Aorta (tissue), 5 donors: Measurements from ENCODE around the gene PTPRS. TPM values are rescaled to one million over a fixed set of nuclear protein-coding genes. Genes with fewer than 3 reads are reported as not detected.

Experiments used
- ATAC-seq: fragments of 200-7000 bp; cut with Tn5 transposase; one replicate; pipeline ENCODE4 v1.9.1; 2022; ENCODE audit warnings: moderate library complexity; ENCODE audit not compliant: low FRiP score
- DNase-seq, 2 donors: peaks; one replicate each; pipeline ENCODE4 v3.0.0-alpha.2; 2020
- H3K27ac ChIP-seq, 2 donors: one replicate each; pipeline ENCODE4 v1.5.1; 2013; ENCODE audit warnings: low read length in 2 of 2, mild to moderate bottlenecking in 2 of 2, moderate library complexity in 2 of 2, control low read depth in 1 of 2, inconsistent platforms in 1 of 2, low read depth in 1 of 2
- H3K27me3 ChIP-seq, 2 donors: one replicate each; pipeline ENCODE4 v1.6.1; 2013; ENCODE audit warnings: control low read depth in 1 of 2, low read length in 1 of 2, mild to moderate bottlenecking in 1 of 2, moderate library complexity in 1 of 2; ENCODE audit not compliant: insufficient read depth in 2 of 2, control insufficient read depth in 1 of 2
- H3K36me3 ChIP-seq, 2 donors: one replicate each; pipeline ENCODE4 v1.6.1; 2013; ENCODE audit warnings: control low read depth in 1 of 2, low read length in 1 of 2, mild to moderate bottlenecking in 1 of 2; ENCODE audit not compliant: insufficient read depth in 2 of 2, control insufficient read depth in 1 of 2
- H3K4me1 ChIP-seq, 2 donors: one replicate each; pipeline ENCODE4 v1.6.1; 2013; ENCODE audit warnings: low read length in 2 of 2, control low read depth in 1 of 2, mild to moderate bottlenecking in 1 of 2, moderate library complexity in 1 of 2; ENCODE audit not compliant: insufficient read depth in 2 of 2, control insufficient read depth in 1 of 2
- H3K4me3 ChIP-seq, 2 donors: one replicate each; pipeline ENCODE4 v1.5.1; 2013; ENCODE audit warnings: low read length in 2 of 2, control low read depth in 1 of 2, mild to moderate bottlenecking in 1 of 2
- H3K9me3 ChIP-seq: one replicate; pipeline ENCODE4 v1.6.1; 2013; ENCODE audit warnings: mild to moderate bottlenecking, low read length; ENCODE audit not compliant: control insufficient read depth
- WGBS, 2 donors: extraction: QIAGEN DNeasy Blood & Tissue Kit; methylation state at CpG; one replicate each; pipeline ENCODE4 v1.1.7; 2013; 5-methylcytosine and 5-hydroxymethylcytosine counted together
- intact Hi-C, 2 donors: fragments of 100-400 bp; cut with DNase I; formaldehyde crosslinking; loops; one replicate each; pipeline versions ENCODE4 v1.14.2 to v1.15.0; 2022
- polyA plus RNA-seq, 2 donors: library from polyadenylated mRNA; stranded (reverse); fragments of 200-250 nt; gene quantifications; one replicate each; pipeline ENCODE4 v1.2.3, GENCODE V29; 2013
- total RNA-seq, 2 donors: library from RNA; stranded (reverse); fragmentation: NEBNext Ultra II Directional; extraction: Animal tissue kit (Norgen Biotek cat#: 25700); gene quantifications; one replicate each; pipeline ENCODE4 v1.2.1, GENCODE V29; 2021
- donor health status: healthy with polysubstance abuse.
- donor health status: Bipolar disorder and iron deficiency.
- donor health status: DM: no; HTN: no; CAD: no.
- donor health status: DM: no; HTN: no; CAD: no.
- donor health status: DM: yes; HTN: yes; CAD: no.

The PTPRS gene
- total and polyA plus RNA-seq, 4 donors, result 3.4 to 220 (median 74.7) TPM

GRCh38 chr19:5309438-5310204 is 31.0 kb downstream of the PTPRS start:
- peak; percentile 53 for ATAC-seq
- Histone ChIP-seq H3K4me3 (no peak overlapping the region), H3K27me3 (no peaks in the 10 kb centered on the region), H3K36me3 (no peaks in the 10 kb centered on the region), H3K27ac (no peak overlapping the region), H3K9me3 (no peaks in the 10 kb centered on the region), H3K4me1 (no peaks in the 10 kb centered on the region)
- intact Hi-C loops, result no loop called here
- DNase-seq, result no peak
- WGBS, 2 donors, result 52 to 53% methylated on average over 17 of the region's 17 CpGs

DNA sequence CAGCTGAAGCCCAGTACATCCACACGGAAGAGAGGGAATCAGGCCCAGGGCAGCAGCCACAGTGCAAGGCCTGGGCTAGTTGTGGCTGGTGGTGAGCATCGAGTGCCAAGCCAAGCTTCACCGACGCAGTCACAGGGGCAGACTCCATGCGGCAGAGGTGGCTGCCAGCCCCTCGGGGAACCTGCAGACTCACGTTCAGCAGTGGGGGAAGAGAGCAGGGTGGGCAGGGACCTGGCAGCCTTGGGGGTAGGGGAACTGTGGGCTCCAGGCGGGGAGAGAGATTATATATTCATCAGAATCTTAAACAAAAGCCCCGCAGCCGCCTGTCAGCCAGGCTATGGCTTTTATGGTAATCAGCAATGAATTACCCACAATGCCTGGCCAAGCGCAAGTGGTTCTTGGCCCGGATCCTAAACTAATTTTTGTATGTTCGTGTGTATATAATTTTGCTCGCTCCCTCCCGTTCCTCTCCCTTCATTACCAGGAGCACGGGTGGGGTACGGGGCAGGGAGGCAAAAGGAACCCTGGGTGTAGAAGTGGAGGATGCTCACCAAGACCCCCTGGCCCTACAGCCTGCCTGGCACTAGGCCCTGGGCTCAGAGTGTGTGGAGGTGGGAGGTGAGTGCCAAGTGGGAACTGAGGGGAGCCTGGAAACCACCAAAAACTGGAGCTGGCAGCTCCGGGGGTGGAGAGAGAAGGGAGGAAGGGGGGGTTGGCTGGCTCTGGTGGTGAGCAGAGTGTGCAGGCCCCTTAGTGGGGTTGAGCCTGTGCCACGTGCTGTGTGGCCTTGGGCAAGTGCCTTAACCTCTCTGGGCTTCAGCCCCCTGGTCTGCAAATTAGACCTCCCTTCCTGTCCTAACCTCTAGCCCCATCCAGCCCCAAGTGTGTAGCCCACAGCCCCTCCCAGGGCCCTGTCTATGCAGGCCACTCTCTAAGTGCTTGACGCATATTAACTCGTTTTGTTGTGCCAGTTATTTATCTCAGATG is 31.9 kb downstream of the PTPRS start:
- Histone ChIP-seq H3K9me3 (no peaks in the 10 kb centered on the region), H3K4me3 (no peak overlapping the region), H3K4me1 (no peaks in the 10 kb centered on the region), H3K36me3 (no peaks in the 10 kb centered on the region), H3K27ac (peak overlapping the region in 1 of 2 donors; percentile 55), H3K27me3 (no peaks in the 10 kb centered on the region)
- intact Hi-C loops, result no loop called here
- peak; percentile 91 for ATAC-seq
- DNase-seq, result peak; percentile 86 to 91
- WGBS, 2 donors, result 5 to 10% methylated on average over 21 of the region's 21 CpGs

- Histone ChIP-seq H3K27ac (no peak overlapping the region), H3K4me3 (no peak overlapping the region), H3K9me3 (no peaks in the 10 kb centered on the region), H3K4me1 (no peaks in the 10 kb centered on the region), H3K27me3 (no peaks in the 10 kb centered on the region), H3K36me3 (no peaks in the 10 kb centered on the region)
- 96% methylated on average over 19 of the region's 19 CpGs for WGBS, 2 donors
- intact Hi-C loops, result no loop called here
- DNase-seq, result no peak
- no peak for ATAC-seq
Observed at GRCh38 chr19:5307655-5308054, 33.0 kb downstream of the PTPRS start.

DNA sequence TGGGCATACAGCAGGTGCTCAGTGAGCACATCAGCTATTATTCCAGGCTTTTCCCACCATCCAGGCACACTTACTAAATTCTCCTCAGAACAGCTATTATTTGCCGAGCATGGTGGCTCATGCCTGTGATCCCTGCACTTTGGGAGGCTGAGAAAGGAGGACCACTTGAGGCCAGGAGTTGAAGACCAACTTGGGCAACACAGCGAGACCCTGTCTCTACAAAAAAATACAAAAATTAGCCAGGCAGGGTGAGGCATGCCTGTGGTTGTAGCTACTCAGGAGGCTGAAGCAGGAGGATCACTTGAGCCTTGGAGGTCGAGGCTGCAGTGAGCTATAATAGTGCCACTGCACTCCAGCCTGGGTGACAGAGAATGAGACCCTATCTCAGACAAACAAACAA is 35.4 kb downstream of the PTPRS start:
- no peaks in the 10 kb centered on the region for H3K36me3 ChIP-seq
- WGBS, 2 donors, result 91 to 96% methylated on average over 3 of the region's 3 CpGs

DNA sequence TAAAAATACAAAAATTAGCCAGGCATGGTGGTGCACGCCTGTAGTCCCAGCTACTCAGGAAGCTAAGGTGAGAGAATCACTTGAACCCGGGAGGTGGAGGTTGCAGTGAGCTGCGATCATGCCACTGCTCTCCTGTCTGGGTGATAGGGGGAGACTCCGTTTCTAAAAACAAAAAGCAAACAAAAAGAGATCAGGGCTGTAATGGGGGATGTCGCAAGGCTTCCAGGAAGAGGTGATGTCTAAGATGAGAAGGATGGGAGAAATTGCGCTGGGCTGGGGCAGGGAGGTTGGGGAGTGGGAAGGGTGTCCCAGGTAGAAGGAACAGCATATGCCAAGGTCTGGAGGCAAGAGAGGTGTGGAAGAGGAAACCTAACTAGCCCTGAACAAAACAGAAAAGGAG is 36.1 kb downstream of the PTPRS start:
- Histone ChIP-seq H3K36me3 (no peaks in the 10 kb centered on the region), H3K9me3 (no peaks in the 10 kb centered on the region), H3K27ac (no peak overlapping the region), H3K4me1 (no peaks in the 10 kb centered on the region), H3K27me3 (no peaks in the 10 kb centered on the region), H3K4me3 (no peak overlapping the region)
- intact Hi-C loops, result no loop called here
- 86 to 91% methylated on average over 6 of the region's 6 CpGs for WGBS, 2 donors
- DNase-seq, result no peak
- no peak for ATAC-seq

More for the DNA sequence above, 35.4 kb downstream of the PTPRS start:
- DNase-seq, result no peak
- H3K27ac ChIP-seq, result no peak overlapping the region
- no peaks in the 10 kb centered on the region for H3K9me3 ChIP-seq
- H3K4me1 ChIP-seq, result no peaks in the 10 kb centered on the region
- H3K27me3 ChIP-seq, result no peaks in the 10 kb centered on the region
- intact Hi-C loops, result no loop called here
- no peak overlapping the region for H3K4me3 ChIP-seq
- ATAC-seq, result no peak

GRCh38 chr19:5303208-5303607 is 37.4 kb downstream of the PTPRS start:
- H3K36me3 ChIP-seq, result no peaks in the 10 kb centered on the region
- no peak overlapping the region for H3K4me3 ChIP-seq
- 92 to 94% methylated on average over 7 of the region's 7 CpGs for WGBS, 2 donors
- H3K27me3 ChIP-seq, result no peaks in the 10 kb centered on the region
- DNase-seq, result no peak
- no peaks in the 10 kb centered on the region for H3K9me3 ChIP-seq
- H3K27ac ChIP-seq, result no peak overlapping the region
- intact Hi-C loops, result no loop called here
- H3K4me1 ChIP-seq, result no peaks in the 10 kb centered on the region
- no peak for ATAC-seq

DNA sequence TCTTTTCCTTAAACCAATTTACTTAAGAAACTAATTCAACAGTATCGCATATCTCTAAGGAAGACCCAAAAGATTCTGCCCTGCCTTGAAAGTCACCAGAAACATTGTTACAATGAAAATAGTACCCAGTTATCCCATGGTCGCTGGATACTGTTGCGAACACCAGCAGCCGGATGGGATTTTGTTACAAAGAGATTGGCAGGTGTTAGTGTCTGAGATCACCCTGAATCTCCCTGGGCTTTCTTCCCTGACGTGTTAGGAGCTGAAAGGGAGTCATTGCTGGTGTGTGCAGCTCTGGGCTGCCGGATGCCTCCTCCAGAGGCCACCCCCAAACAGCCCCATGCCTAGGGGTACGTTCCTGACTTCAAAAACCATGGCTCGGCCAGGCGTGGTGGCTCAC is 38.2 kb downstream of the PTPRS start:
- Histone ChIP-seq H3K36me3 (no peaks in the 10 kb centered on the region), H3K27ac (no peak overlapping the region), H3K27me3 (no peaks in the 10 kb centered on the region), H3K4me1 (no peaks in the 10 kb centered on the region), H3K9me3 (no peaks in the 10 kb centered on the region), H3K4me3 (no peak overlapping the region)
- intact Hi-C loops, result no loop called here
- ATAC-seq, result no peak
- no peak for DNase-seq
- WGBS, 2 donors, result 86 to 89% methylated on average over 9 of the region's 9 CpGs

DNA sequence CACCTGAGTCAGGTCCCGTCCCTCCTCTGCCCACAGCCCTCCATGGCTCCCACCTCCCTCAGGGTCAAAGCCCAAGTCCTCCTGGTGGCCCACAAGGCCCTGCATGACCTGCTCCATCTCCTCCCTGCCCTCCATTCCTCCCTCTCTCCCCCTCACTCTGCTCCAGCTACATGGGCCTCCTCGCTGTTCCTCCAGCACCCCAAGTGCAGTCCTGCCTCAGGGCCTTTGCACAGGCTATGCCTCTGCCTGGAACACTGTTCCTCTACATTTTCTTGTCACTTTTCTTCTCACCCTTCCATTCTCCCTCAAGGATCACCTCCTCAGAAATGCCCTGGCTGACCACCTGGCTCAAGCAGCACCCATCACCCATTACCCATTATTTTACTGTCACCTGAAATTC is 41.5 kb downstream of the PTPRS start:
- 90 to 99% methylated on average over 2 of the region's 2 CpGs for WGBS, 2 donors
- H3K4me3 ChIP-seq, result no peak overlapping the region
- intact Hi-C loops, result no loop called here

More for the DNA sequence above, 41.5 kb downstream of the PTPRS start:
- Histone ChIP-seq H3K9me3 (no peaks in the 10 kb centered on the region), H3K36me3 (no peaks in the 10 kb centered on the region), H3K27me3 (no peaks in the 10 kb centered on the region), H3K4me1 (no peaks in the 10 kb centered on the region), H3K27ac (no peak overlapping the region)
- no peak for ATAC-seq
- DNase-seq, result no peak
